Measurements from ENCODE around the gene TFEB.

TFEB gene

GRCh38 chr6:41655176-41655575 lies 80.2 kb downstream of the TFEB start:
- DNase-seq (ENCODE audit: low read depth in 1 of 2, low spot score in 1 of 2) = no peak

GRCh38 chr6:41654698-41655151 lies 80.7 kb downstream of the TFEB start:
- DNase-seq (ENCODE audit: low read depth in 1 of 2, low spot score in 1 of 2) = no peak

GRCh38 chr6:41654151-41654697 lies 81.2 kb downstream of the TFEB start:
- no peak for DNase-seq (ENCODE audit: low read depth in 1 of 2, low spot score in 1 of 2)

- DNase-seq (ENCODE audit: low read depth in 1 of 2, low spot score in 1 of 2) = no peak
Observed at GRCh38 chr6:41653691-41654090, 81.7 kb downstream of the TFEB start.

- DNase-seq (ENCODE audit: low read depth in 1 of 2, low spot score in 1 of 2) = no peak
Observed at GRCh38 chr6:41652866-41653652, 82.3 kb downstream of the TFEB start.

- no peak for DNase-seq (ENCODE audit: low read depth in 1 of 2, low spot score in 1 of 2)
Observed at GRCh38 chr6:41651962-41652657, 83.3 kb downstream of the TFEB start.

GRCh38 chr6:41651246-41651961 lies 84.0 kb downstream of the TFEB start:
- no peak for DNase-seq (ENCODE audit: low read depth in 1 of 2, low spot score in 1 of 2)

GRCh38 chr6:41650120-41650519 lies 85.3 kb downstream of the TFEB start:
- DNase-seq (ENCODE audit: low read depth in 1 of 2, low spot score in 1 of 2) = no peak

- no peak for DNase-seq (ENCODE audit: low read depth in 1 of 2, low spot score in 1 of 2)
Observed at GRCh38 chr6:41649596-41649995, 85.8 kb downstream of the TFEB start.

GRCh38 chr6:41648921-41649320 lies 86.5 kb downstream of the TFEB start:
- no peak for DNase-seq (ENCODE audit: low read depth in 1 of 2, low spot score in 1 of 2)

- no peak for DNase-seq (ENCODE audit: low read depth in 1 of 2, low spot score in 1 of 2)
Observed at GRCh38 chr6:41648070-41648585, 87.3 kb downstream of the TFEB start.

GRCh38 chr6:41647061-41647511 lies 88.3 kb downstream of the TFEB start:
- no peak for DNase-seq (ENCODE audit: low read depth in 1 of 2, low spot score in 1 of 2)

- no peak for DNase-seq (ENCODE audit: low read depth in 1 of 2, low spot score in 1 of 2)
Observed at GRCh38 chr6:41646026-41646795, 89.2 kb downstream of the TFEB start.

- no peak for DNase-seq (ENCODE audit: low read depth in 1 of 2, low spot score in 1 of 2)
Observed at GRCh38 chr6:41645007-41645618, 90.3 kb downstream of the TFEB start.

GRCh38 chr6:41644297-41644879 lies 91.0 kb downstream of the TFEB start:
- no peak for DNase-seq (ENCODE audit: low read depth in 1 of 2, low spot score in 1 of 2)

- no peak for DNase-seq (ENCODE audit: low read depth in 1 of 2, low spot score in 1 of 2)
Observed at GRCh38 chr6:41643899-41644269, 91.5 kb downstream of the TFEB start.

- DNase-seq (ENCODE audit: low read depth in 1 of 2, low spot score in 1 of 2) = no peak
Observed at GRCh38 chr6:41642960-41643898, 92.2 kb downstream of the TFEB start.

- DNase-seq (ENCODE audit: low read depth in 1 of 2, low spot score in 1 of 2) = no peak
Observed at GRCh38 chr6:41642090-41642959, 93.1 kb downstream of the TFEB start.
